Inflammatory macrophage treated with lipopolysaccharide for 1 hour (primary cell): ENCODE results near the gene DMC1.
A peak's percentile ranks its signal among the peaks of the same experiment; 100 is the strongest.
"Not testable (repeated sequence)": the region's sequence is repeated elsewhere in the genome, so short reads cannot be mapped to it uniquely, and the experiment has no call there.

Source experiments
- DNase-seq, 2 donors: peaks; one replicate each; pipeline ENCODE4 v3.0.0-alpha.2; 2020 to 2022

The DMC1 gene

GRCh38 chr22:38497869-38498268 is 72.1 kb downstream of the DMC1 start:
- DNase-seq: no peak

- no peak for DNase-seq
Observed at GRCh38 chr22:38494939-38495338, 75.0 kb downstream of the DMC1 start.

- DNase-seq: no peak
Observed at GRCh38 chr22:38494498-38494897, 75.5 kb downstream of the DMC1 start.

GRCh38 chr22:38491707-38492348 is 78.2 kb downstream of the DMC1 start:
- no peak for DNase-seq

- no peak for DNase-seq
Observed at GRCh38 chr22:38490915-38491314, 79.1 kb downstream of the DMC1 start.

GRCh38 chr22:38490475-38490874 is 79.5 kb downstream of the DMC1 start:
- DNase-seq: no peak

GRCh38 chr22:38489561-38490145 is 80.3 kb downstream of the DMC1 start:
- DNase-seq: no peak

GRCh38 chr22:38489142-38489541 is 80.8 kb downstream of the DMC1 start:
- DNase-seq: no peak

GRCh38 chr22:38487946-38488345 is 82.0 kb downstream of the DMC1 start:
- no peak for DNase-seq

- no peak for DNase-seq
Observed at GRCh38 chr22:38485783-38486182, 84.2 kb downstream of the DMC1 start.

- no peak for DNase-seq
Observed at GRCh38 chr22:38484244-38484643, 85.7 kb downstream of the DMC1 start.

- no peak for DNase-seq
Observed at GRCh38 chr22:38482662-38483308, 87.2 kb downstream of the DMC1 start.

- no peak for DNase-seq
Observed at GRCh38 chr22:38481871-38482332, 88.1 kb downstream of the DMC1 start.

GRCh38 chr22:38481162-38481870 is 88.7 kb downstream of the DMC1 start:
- DNase-seq: no peak

GRCh38 chr22:38479096-38479837 is 90.7 kb downstream of the DMC1 start:
- DNase-seq: peak in 1 of 2 donors; percentile 51

GRCh38 chr22:38477585-38477984 is 92.4 kb downstream of the DMC1 start:
- DNase-seq: no peak

GRCh38 chr22:38474003-38474607 is 95.9 kb downstream of the DMC1 start:
- DNase-seq: no peak

GRCh38 chr22:38471237-38471636 is 98.7 kb downstream of the DMC1 start:
- no peak for DNase-seq

GRCh38 chr22:38470179-38470578 is 99.8 kb downstream of the DMC1 start:
- DNase-seq: not testable (repeated sequence)

GRCh38 chr22:38469306-38469781 is 100.6 kb downstream of the DMC1 start:
- DNase-seq: no peak
